Activated CD4-positive, CD25-positive, alpha-beta regulatory T cell treated with anti-CD3 and anti-CD28 coated beads, Interleukin-2, amount 50 U/mL, for 16 hours (primary cell): ENCODE measurements around the gene ZDHHC23.

Source experiments
- DNase-seq: peaks from one replicate; pipeline ENCODE4 v3.0.0-alpha.2; 2020; ENCODE audit warnings: low read depth, low spot score

ZDHHC23 gene

GRCh38 chr3:114005481-114005880, 57.7 kb downstream of the ZDHHC23 start:
- DNase-seq: no peak

DNA sequence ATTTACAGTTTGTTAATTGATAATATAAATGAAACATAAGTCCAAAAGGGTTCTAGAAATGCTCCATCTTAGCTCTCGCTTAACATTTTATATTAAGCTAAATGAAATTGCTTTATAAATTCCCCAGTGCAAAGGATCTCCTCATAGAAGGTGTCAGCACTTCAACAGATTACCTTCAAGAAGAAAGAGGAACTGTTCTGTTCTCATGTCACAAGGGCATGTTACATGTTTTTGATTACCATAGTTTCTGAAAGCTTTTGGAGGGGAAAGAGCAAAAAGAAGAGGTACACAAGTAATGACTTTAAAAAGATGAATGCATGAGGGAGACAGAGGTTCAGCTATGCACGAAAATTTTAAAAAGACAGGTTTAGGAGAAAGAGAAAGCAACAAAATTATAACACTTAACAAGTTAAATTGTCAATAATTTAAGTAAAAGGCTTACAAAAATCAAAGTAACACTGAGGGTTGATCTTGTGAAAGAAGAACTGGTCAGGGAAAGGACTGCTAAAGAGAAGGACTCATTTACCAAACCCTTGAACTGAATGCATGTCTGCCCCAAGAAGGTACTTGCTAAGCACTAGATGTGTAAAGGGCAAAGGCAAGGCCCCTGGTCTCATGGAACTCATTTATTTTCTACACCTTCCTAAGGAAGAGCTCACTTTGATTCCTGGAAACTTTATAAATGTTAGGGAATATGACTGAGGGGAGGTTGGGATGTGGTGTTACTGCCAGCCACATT, 63.4 kb downstream of the ZDHHC23 start:
- DNase-seq: no peak
